ENCODE data around the gene KBTBD3. TPM values are rescaled to one million over a fixed set of nuclear protein-coding genes. Genes with fewer than 3 reads are reported as not detected.

The KBTBD3 gene
- total and polyA plus RNA-seq, 2 experiments from 2014 or later = 1.9 to 13.7 TPM

DNA sequence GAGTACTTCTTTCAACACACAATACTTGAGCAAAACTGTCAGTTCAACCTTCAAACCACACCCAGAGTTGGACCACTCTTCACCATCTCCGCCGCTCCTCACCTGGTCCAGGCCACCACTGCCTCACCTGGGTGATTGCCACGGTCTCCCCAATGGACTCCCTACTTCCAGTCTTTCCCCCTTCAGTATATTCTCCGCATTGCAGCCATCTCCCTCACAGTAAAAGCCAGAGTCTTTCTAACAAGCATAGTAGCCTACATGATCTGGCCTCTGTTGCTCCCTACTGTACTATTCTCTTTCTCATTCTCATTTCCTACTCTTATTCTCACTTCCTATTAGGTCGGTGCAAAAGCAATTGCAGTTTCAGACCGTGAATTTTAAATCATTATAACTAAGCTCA is 28.8 kb upstream of the KBTBD3 start (continued):
- TF ChIP-seq, protein P1, sequence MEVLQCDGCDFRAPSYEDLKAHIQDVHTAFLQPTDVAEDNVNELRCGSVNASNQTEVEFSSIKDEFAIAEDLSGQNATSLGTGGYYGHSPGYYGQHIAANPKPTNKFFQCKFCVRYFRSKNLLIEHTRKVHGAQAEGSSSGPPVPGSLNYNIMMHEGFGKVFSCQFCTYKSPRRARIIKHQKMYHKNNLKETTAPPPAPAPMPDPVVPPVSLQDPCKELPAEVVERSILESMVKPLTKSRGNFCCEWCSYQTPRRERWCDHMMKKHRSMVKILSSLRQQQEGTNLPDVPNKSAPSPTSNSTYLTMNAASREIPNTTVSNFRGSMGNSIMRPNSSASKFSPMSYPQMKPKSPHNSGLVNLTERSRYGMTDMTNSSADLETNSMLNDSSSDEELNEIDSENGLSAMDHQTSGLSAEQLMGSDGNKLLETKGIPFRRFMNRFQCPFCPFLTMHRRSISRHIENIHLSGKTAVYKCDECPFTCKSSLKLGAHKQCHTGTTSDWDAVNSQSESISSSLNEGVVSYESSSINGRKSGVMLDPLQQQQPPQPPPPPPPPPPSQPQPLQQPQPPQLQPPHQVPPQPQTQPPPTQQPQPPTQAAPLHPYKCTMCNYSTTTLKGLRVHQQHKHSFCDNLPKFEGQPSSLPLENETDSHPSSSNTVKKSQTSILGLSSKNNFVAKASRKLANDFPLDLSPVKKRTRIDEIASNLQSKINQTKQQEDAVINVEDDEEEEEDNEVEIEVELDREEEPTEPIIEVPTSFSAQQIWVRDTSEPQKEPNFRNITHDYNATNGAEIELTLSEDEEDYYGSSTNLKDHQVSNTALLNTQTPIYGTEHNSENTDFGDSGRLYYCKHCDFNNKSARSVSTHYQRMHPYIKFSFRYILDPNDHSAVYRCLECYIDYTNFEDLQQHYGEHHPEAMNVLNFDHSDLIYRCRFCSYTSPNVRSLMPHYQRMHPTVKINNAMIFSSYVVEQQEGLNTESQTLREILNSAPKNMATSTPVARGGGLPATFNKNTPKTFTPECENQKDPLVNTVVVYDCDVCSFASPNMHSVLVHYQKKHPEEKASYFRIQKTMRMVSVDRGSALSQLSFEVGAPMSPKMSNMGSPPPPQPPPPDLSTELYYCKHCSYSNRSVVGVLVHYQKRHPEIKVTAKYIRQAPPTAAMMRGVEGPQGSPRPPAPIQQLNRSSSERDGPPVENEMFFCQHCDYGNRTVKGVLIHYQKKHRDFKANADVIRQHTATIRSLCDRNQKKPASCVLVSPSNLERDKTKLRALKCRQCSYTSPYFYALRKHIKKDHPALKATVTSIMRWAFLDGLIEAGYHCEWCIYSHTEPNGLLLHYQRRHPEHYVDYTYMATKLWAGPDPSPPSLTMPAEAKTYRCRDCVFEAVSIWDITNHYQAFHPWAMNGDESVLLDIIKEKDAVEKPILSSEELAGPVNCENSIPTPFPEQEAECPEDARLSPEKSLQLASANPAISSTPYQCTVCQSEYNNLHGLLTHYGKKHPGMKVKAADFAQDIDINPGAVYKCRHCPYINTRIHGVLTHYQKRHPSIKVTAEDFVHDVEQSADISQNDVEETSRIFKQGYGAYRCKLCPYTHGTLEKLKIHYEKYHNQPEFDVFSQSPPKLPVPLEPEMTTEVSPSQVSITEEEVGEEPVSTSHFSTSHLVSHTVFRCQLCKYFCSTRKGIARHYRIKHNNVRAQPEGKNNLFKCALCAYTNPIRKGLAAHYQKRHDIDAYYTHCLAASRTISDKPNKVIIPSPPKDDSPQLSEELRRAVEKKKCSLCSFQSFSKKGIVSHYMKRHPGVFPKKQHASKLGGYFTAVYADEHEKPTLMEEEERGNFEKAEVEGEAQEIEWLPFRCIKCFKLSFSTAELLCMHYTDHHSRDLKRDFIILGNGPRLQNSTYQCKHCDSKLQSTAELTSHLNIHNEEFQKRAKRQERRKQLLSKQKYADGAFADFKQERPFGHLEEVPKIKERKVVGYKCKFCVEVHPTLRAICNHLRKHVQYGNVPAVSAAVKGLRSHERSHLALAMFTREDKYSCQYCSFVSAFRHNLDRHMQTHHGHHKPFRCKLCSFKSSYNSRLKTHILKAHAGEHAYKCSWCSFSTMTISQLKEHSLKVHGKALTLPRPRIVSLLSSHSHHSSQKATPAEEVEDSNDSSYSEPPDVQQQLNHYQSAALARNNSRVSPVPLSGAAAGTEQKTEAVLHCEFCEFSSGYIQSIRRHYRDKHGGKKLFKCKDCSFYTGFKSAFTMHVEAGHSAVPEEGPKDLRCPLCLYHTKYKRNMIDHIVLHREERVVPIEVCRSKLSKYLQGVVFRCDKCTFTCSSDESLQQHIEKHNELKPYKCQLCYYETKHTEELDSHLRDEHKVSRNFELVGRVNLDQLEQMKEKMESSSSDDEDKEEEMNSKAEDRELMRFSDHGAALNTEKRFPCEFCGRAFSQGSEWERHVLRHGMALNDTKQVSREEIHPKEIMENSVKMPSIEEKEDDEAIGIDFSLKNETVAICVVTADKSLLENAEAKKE (CRISPR knock-in tag; IDR thresholded peaks at IDR 0.05) = no peak
- TF ChIP-seq ZNF114 (CRISPR knock-in tag; IDR thresholded peaks at IDR 0.05) (no peak), STAT1 (IDR thresholded peaks at IDR 0.05; ENCODE audit: unreplicated experiment) (no peak), POLR2AphosphoS5 (IDR thresholded peaks at IDR 0.05; ENCODE audit: low read depth) (no peak), EZH2phosphoT487 (IDR thresholded peaks at IDR 0.05; ENCODE audit: unreplicated experiment) (no peak), NANOG (IDR thresholded peaks at IDR 0.05; ENCODE audit: borderline replicate concordance) (no peak), JUNB (IDR thresholded peaks at IDR 0.05; ENCODE audit: unreplicated experiment) (no peak)
- TF ChIP-seq, protein P2, sequence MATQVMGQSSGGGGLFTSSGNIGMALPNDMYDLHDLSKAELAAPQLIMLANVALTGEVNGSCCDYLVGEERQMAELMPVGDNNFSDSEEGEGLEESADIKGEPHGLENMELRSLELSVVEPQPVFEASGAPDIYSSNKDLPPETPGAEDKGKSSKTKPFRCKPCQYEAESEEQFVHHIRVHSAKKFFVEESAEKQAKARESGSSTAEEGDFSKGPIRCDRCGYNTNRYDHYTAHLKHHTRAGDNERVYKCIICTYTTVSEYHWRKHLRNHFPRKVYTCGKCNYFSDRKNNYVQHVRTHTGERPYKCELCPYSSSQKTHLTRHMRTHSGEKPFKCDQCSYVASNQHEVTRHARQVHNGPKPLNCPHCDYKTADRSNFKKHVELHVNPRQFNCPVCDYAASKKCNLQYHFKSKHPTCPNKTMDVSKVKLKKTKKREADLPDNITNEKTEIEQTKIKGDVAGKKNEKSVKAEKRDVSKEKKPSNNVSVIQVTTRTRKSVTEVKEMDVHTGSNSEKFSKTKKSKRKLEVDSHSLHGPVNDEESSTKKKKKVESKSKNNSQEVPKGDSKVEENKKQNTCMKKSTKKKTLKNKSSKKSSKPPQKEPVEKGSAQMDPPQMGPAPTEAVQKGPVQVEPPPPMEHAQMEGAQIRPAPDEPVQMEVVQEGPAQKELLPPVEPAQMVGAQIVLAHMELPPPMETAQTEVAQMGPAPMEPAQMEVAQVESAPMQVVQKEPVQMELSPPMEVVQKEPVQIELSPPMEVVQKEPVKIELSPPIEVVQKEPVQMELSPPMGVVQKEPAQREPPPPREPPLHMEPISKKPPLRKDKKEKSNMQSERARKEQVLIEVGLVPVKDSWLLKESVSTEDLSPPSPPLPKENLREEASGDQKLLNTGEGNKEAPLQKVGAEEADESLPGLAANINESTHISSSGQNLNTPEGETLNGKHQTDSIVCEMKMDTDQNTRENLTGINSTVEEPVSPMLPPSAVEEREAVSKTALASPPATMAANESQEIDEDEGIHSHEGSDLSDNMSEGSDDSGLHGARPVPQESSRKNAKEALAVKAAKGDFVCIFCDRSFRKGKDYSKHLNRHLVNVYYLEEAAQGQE (IDR thresholded peaks at IDR 0.05; ENCODE audit: unreplicated experiment) = no peak
